ENCODE data around the gene ZNF202.

DNA sequence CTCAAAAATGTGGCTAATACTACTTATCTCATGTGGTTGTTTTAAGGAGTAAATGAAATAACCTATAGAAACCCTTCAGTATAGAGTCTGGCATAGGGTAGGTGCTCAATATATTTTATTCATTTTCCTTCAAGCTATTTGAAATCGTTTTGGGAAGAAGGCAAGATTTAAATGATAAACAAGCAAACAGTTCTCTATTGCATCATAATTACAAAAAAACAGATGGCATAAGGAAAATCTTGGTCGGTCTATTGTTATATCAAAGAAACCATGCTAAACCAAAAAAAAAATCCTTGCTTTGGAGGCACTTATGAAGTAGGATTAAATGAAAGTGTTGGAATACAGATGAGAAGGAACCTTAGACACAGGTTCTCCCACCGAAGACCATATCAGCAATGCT lies 4.7 kb downstream of the ZNF202 start:
- TF ChIP-seq, protein P1, sequence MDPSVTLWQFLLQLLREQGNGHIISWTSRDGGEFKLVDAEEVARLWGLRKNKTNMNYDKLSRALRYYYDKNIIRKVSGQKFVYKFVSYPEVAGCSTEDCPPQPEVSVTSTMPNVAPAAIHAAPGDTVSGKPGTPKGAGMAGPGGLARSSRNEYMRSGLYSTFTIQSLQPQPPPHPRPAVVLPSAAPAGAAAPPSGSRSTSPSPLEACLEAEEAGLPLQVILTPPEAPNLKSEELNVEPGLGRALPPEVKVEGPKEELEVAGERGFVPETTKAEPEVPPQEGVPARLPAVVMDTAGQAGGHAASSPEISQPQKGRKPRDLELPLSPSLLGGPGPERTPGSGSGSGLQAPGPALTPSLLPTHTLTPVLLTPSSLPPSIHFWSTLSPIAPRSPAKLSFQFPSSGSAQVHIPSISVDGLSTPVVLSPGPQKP (IDR thresholded peaks at IDR 0.05; ENCODE audit: low read depth, low read length), result no peak
- TF ChIP-seq HDAC2 (IDR thresholded peaks at IDR 0.05), result no peak
- TF ChIP-seq, protein P2, sequence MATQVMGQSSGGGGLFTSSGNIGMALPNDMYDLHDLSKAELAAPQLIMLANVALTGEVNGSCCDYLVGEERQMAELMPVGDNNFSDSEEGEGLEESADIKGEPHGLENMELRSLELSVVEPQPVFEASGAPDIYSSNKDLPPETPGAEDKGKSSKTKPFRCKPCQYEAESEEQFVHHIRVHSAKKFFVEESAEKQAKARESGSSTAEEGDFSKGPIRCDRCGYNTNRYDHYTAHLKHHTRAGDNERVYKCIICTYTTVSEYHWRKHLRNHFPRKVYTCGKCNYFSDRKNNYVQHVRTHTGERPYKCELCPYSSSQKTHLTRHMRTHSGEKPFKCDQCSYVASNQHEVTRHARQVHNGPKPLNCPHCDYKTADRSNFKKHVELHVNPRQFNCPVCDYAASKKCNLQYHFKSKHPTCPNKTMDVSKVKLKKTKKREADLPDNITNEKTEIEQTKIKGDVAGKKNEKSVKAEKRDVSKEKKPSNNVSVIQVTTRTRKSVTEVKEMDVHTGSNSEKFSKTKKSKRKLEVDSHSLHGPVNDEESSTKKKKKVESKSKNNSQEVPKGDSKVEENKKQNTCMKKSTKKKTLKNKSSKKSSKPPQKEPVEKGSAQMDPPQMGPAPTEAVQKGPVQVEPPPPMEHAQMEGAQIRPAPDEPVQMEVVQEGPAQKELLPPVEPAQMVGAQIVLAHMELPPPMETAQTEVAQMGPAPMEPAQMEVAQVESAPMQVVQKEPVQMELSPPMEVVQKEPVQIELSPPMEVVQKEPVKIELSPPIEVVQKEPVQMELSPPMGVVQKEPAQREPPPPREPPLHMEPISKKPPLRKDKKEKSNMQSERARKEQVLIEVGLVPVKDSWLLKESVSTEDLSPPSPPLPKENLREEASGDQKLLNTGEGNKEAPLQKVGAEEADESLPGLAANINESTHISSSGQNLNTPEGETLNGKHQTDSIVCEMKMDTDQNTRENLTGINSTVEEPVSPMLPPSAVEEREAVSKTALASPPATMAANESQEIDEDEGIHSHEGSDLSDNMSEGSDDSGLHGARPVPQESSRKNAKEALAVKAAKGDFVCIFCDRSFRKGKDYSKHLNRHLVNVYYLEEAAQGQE (IDR thresholded peaks at IDR 0.05), result no peak
- no peak for TF ChIP-seq ZFP36 (IDR thresholded peaks at IDR 0.05; ENCODE audit: borderline replicate concordance, partially characterized antibody)
- no peak for TF ChIP-seq POLR2A (IDR thresholded peaks at IDR 0.05; ENCODE audit: low read length)
- TF ChIP-seq, protein P3, sequence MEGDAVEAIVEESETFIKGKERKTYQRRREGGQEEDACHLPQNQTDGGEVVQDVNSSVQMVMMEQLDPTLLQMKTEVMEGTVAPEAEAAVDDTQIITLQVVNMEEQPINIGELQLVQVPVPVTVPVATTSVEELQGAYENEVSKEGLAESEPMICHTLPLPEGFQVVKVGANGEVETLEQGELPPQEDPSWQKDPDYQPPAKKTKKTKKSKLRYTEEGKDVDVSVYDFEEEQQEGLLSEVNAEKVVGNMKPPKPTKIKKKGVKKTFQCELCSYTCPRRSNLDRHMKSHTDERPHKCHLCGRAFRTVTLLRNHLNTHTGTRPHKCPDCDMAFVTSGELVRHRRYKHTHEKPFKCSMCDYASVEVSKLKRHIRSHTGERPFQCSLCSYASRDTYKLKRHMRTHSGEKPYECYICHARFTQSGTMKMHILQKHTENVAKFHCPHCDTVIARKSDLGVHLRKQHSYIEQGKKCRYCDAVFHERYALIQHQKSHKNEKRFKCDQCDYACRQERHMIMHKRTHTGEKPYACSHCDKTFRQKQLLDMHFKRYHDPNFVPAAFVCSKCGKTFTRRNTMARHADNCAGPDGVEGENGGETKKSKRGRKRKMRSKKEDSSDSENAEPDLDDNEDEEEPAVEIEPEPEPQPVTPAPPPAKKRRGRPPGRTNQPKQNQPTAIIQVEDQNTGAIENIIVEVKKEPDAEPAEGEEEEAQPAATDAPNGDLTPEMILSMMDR (IDR thresholded peaks at IDR 0.05), result no peak
- TF ChIP-seq JUN (IDR thresholded peaks at IDR 0.05), result no peak
- no peak for TF ChIP-seq CHD2 (IDR thresholded peaks at IDR 0.05; ENCODE audit: low read length, partially characterized antibody)
- no peak for TF ChIP-seq EP300 (IDR thresholded peaks at IDR 0.05)
- TF ChIP-seq SREBF2 (IDR thresholded peaks at IDR 0.05), result no peak
- TF ChIP-seq, protein P4, sequence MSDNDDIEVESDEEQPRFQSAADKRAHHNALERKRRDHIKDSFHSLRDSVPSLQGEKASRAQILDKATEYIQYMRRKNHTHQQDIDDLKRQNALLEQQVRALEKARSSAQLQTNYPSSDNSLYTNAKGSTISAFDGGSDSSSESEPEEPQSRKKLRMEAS (IDR thresholded peaks at IDR 0.05), result no peak
- no peak for TF ChIP-seq RAD21 (conservative IDR thresholded peaks at IDR 0.05 in 1 of 2, IDR thresholded peaks at IDR 0.05 in 1 of 2)

Measured in A549 (cell line).